ENCODE data around the gene TMEM252.

The TMEM252 gene

GRCh38 chr9:68555437-68556150 lies 14.9 kb upstream of the TMEM252 start:
- Histone ChIP-seq H3K27me3 (ENCODE audit: insufficient read depth, low read length) (no peaks in the 10 kb centered on the region), H3K36me3 (ENCODE audit: insufficient read depth, low read length) (no peaks in the 10 kb centered on the region), H2AFZ (ENCODE audit: low read depth, low read length) (no peak overlapping the region), H3K9me3 (ENCODE audit: low read length) (no peaks in the 10 kb centered on the region), H3K4me3 (ENCODE audit: low read length) (no peak overlapping the region), H3K4me1 (ENCODE audit: insufficient read depth, low read length) (peaks cover 18% of the 10 kb centered on the region)

GRCh38 chr9:68552700-68553476 lies 12.2 kb upstream of the TMEM252 start:
- Histone ChIP-seq H3K27me3 (ENCODE audit: insufficient read depth, low read length) (peaks cover 2% of the 10 kb centered on the region), H3K4me1 (ENCODE audit: insufficient read depth, low read length) (peaks cover 18% of the 10 kb centered on the region), H3K9me3 (ENCODE audit: low read length) (no peaks in the 10 kb centered on the region), H3K4me3 (ENCODE audit: low read length) (no peak overlapping the region), H2AFZ (ENCODE audit: low read depth, low read length) (no peak overlapping the region), H3K36me3 (ENCODE audit: insufficient read depth, low read length) (no peaks in the 10 kb centered on the region)

- peaks cover 18% of the 10 kb centered on the region for H3K4me1 ChIP-seq (ENCODE audit: insufficient read depth, low read length)
- peaks cover 2% of the 10 kb centered on the region for H3K27me3 ChIP-seq (ENCODE audit: insufficient read depth, low read length)
- no peak overlapping the region for H2AFZ ChIP-seq (ENCODE audit: low read depth, low read length)
- H3K36me3 ChIP-seq (ENCODE audit: insufficient read depth, low read length): no peaks in the 10 kb centered on the region
- H3K9me3 ChIP-seq (ENCODE audit: low read length): no peaks in the 10 kb centered on the region
- H3K4me3 ChIP-seq (ENCODE audit: low read length): no peak overlapping the region
Measured at GRCh38 chr9:68551191-68551590, 10.5 kb upstream of the TMEM252 start.

GRCh38 chr9:68548241-68548640 lies 7.6 kb upstream of the TMEM252 start:
- Histone ChIP-seq H3K9me3 (ENCODE audit: low read length) (no peaks in the 10 kb centered on the region), H3K27me3 (ENCODE audit: insufficient read depth, low read length) (peaks cover 2% of the 10 kb centered on the region), H3K4me3 (ENCODE audit: low read length) (no peak overlapping the region), H3K36me3 (ENCODE audit: insufficient read depth, low read length) (no peaks in the 10 kb centered on the region), H2AFZ (ENCODE audit: low read depth, low read length) (no peak overlapping the region), H3K4me1 (ENCODE audit: insufficient read depth, low read length) (peaks cover 2% of the 10 kb centered on the region)

- H3K27me3 ChIP-seq (ENCODE audit: insufficient read depth, low read length): peaks cover 2% of the 10 kb centered on the region
- H3K4me1 ChIP-seq (ENCODE audit: insufficient read depth, low read length): no peaks in the 10 kb centered on the region
- no peak overlapping the region for H3K4me3 ChIP-seq (ENCODE audit: low read length)
- H2AFZ ChIP-seq (ENCODE audit: low read depth, low read length): no peak overlapping the region
- no peaks in the 10 kb centered on the region for H3K9me3 ChIP-seq (ENCODE audit: low read length)
- H3K36me3 ChIP-seq (ENCODE audit: insufficient read depth, low read length): no peaks in the 10 kb centered on the region
Measured at GRCh38 chr9:68547417-68547816, 6.7 kb upstream of the TMEM252 start.

GRCh38 chr9:68546596-68547390 lies 6.1 kb upstream of the TMEM252 start:
- Histone ChIP-seq H3K27me3 (ENCODE audit: insufficient read depth, low read length) (peaks cover 2% of the 10 kb centered on the region), H3K36me3 (ENCODE audit: insufficient read depth, low read length) (no peaks in the 10 kb centered on the region), H3K4me3 (ENCODE audit: low read length) (no peak overlapping the region), H3K4me1 (ENCODE audit: insufficient read depth, low read length) (no peaks in the 10 kb centered on the region), H2AFZ (ENCODE audit: low read depth, low read length) (no peak overlapping the region), H3K9me3 (ENCODE audit: low read length) (no peaks in the 10 kb centered on the region)

- no peaks in the 10 kb centered on the region for H3K36me3 ChIP-seq (ENCODE audit: insufficient read depth, low read length)
- no peaks in the 10 kb centered on the region for H3K9me3 ChIP-seq (ENCODE audit: low read length)
- no peaks in the 10 kb centered on the region for H3K4me1 ChIP-seq (ENCODE audit: insufficient read depth, low read length)
- H3K4me3 ChIP-seq (ENCODE audit: low read length): no peak overlapping the region
- H3K27me3 ChIP-seq (ENCODE audit: insufficient read depth, low read length): peaks cover 2% of the 10 kb centered on the region
- H2AFZ ChIP-seq (ENCODE audit: low read depth, low read length): no peak overlapping the region
Measured at GRCh38 chr9:68545033-68545705, 4.5 kb upstream of the TMEM252 start.

- no peak overlapping the region for H2AFZ ChIP-seq (ENCODE audit: low read depth, low read length)
- H3K4me1 ChIP-seq (ENCODE audit: insufficient read depth, low read length): no peaks in the 10 kb centered on the region
- no peaks in the 10 kb centered on the region for H3K9me3 ChIP-seq (ENCODE audit: low read length)
- no peak overlapping the region for H3K4me3 ChIP-seq (ENCODE audit: low read length)
- H3K36me3 ChIP-seq (ENCODE audit: insufficient read depth, low read length): no peaks in the 10 kb centered on the region
- H3K27me3 ChIP-seq (ENCODE audit: insufficient read depth, low read length): peaks cover 2% of the 10 kb centered on the region
Measured at GRCh38 chr9:68541568-68541967, 885 bp upstream of the TMEM252 start.

GRCh38 chr9:68538200-68538599 lies 2.5 kb downstream of the TMEM252 start:
- Histone ChIP-seq H2AFZ (ENCODE audit: low read depth, low read length) (no peak overlapping the region), H3K4me3 (ENCODE audit: low read length) (no peak overlapping the region), H3K27me3 (ENCODE audit: insufficient read depth, low read length) (peaks cover 2% of the 10 kb centered on the region)

GRCh38 chr9:68537616-68537880 lies 3.1 kb downstream of the TMEM252 start:
- Histone ChIP-seq H3K9me3 (ENCODE audit: low read length) (no peaks in the 10 kb centered on the region), H3K27me3 (ENCODE audit: insufficient read depth, low read length) (peaks cover 2% of the 10 kb centered on the region), H3K4me1 (ENCODE audit: insufficient read depth, low read length) (no peaks in the 10 kb centered on the region), H3K4me3 (ENCODE audit: low read length) (no peak overlapping the region), H2AFZ (ENCODE audit: low read depth, low read length) (no peak overlapping the region), H3K36me3 (ENCODE audit: insufficient read depth, low read length) (no peaks in the 10 kb centered on the region)

More at GRCh38 chr9:68538200-68538599, 2.5 kb downstream of the TMEM252 start:
- H3K9me3 ChIP-seq (ENCODE audit: low read length): no peaks in the 10 kb centered on the region
- no peaks in the 10 kb centered on the region for H3K4me1 ChIP-seq (ENCODE audit: insufficient read depth, low read length)
- no peaks in the 10 kb centered on the region for H3K36me3 ChIP-seq (ENCODE audit: insufficient read depth, low read length)

- Histone ChIP-seq H3K27me3 (ENCODE audit: insufficient read depth, low read length) (peaks cover 2% of the 10 kb centered on the region), H3K36me3 (ENCODE audit: insufficient read depth, low read length) (no peaks in the 10 kb centered on the region), H3K4me1 (ENCODE audit: insufficient read depth, low read length) (no peaks in the 10 kb centered on the region), H2AFZ (ENCODE audit: low read depth, low read length) (no peak overlapping the region), H3K9me3 (ENCODE audit: low read length) (no peaks in the 10 kb centered on the region), H3K4me3 (ENCODE audit: low read length) (no peak overlapping the region)
Measured at GRCh38 chr9:68536876-68537615, 3.6 kb downstream of the TMEM252 start.

- Histone ChIP-seq H3K4me1 (ENCODE audit: insufficient read depth, low read length) (no peaks in the 10 kb centered on the region), H3K9me3 (ENCODE audit: low read length) (no peaks in the 10 kb centered on the region), H2AFZ (ENCODE audit: low read depth, low read length) (no peak overlapping the region), H3K36me3 (ENCODE audit: insufficient read depth, low read length) (no peaks in the 10 kb centered on the region), H3K4me3 (ENCODE audit: low read length) (no peak overlapping the region), H3K27me3 (ENCODE audit: insufficient read depth, low read length) (peaks cover 2% of the 10 kb centered on the region)
Measured at GRCh38 chr9:68533678-68534077, 7.0 kb downstream of the TMEM252 start.

All from neuron (in vitro differentiated cells).